GM23338 (cell line): ENCODE results near the gene MYOZ3. TPM values are rescaled to one million over a fixed set of nuclear protein-coding genes. Genes with fewer than 3 reads are reported as not detected.

ENCODE experiments used
- ATAC-seq: fragments of 200-7000 bp; cut with Tn5 transposase; 3 replicates; pipeline ENCODE4 v1.9.1; 2020
- DNase-seq: peaks from one replicate; pipeline ENCODE4 v3.0.0-alpha.2; 2015; ENCODE audit warnings: low spot score
- H2AFZ ChIP-seq: fragments of 200-600 bp; sonication (generic); 2 replicates; pipeline ENCODE4 v1.8.0; 2016; ENCODE audit warnings: antibody characterized with exemption, mild to moderate bottlenecking, moderate library complexity
- H3F3A ChIP-seq: fragments of 200-600 bp; sonication (generic); replicated peaks from 2 replicates; pipeline ENCODE4 v1.8.0; 2017; ENCODE audit warnings: antibody characterized with exemption, mixed run types, low read depth
- H3K27ac ChIP-seq: fragments of 200-600 bp; sonication (generic); 2 replicates; pipeline ENCODE4 v1.6.1; 2016; ENCODE audit warnings: low read depth
- H3K27me3 ChIP-seq: fragments of 200-600 bp; sonication (generic); 2 replicates; pipeline ENCODE4 v1.8.0; 2016; ENCODE audit warnings: mild to moderate bottlenecking, mixed run types, moderate library complexity; ENCODE audit not compliant: insufficient read depth
- H3K36me3 ChIP-seq: fragments of 200-600 bp; sonication (generic); 2 replicates; pipeline ENCODE4 v1.8.0; 2016; ENCODE audit warnings: mild to moderate bottlenecking; ENCODE audit not compliant: insufficient read depth
- H3K4me1 ChIP-seq: fragments of 200-600 bp; sonication (generic); 2 replicates; pipeline ENCODE4 v1.8.0; 2016; ENCODE audit warnings: mild to moderate bottlenecking, moderate library complexity; ENCODE audit not compliant: insufficient read depth
- H3K4me2 ChIP-seq: fragments of 200-600 bp; sonication (generic); 2 replicates; pipeline ENCODE4 v1.7.1; 2017; ENCODE audit warnings: mixed run types
- H3K4me3 ChIP-seq: fragments of 200-600 bp; sonication (generic); 2 replicates; pipeline ENCODE4 v1.6.1; 2016; ENCODE audit warnings: mixed run types
- H3K79me2 ChIP-seq: fragments of 200-600 bp; sonication (generic); replicated peaks from 2 replicates; pipeline ENCODE4 v1.8.0; 2017; ENCODE audit warnings: mild to moderate bottlenecking; ENCODE audit not compliant: insufficient read depth
- H3K9me2 ChIP-seq: fragments of 200-600 bp; sonication (generic); 2 replicates; pipeline ENCODE4 v1.8.0; 2017; ENCODE audit not compliant: insufficient read depth
- H4K20me1 ChIP-seq: fragments of 200-600 bp; sonication (generic); replicated peaks from 2 replicates; pipeline ENCODE4 v1.8.0; 2017; ENCODE audit warnings: mild to moderate bottlenecking; ENCODE audit not compliant: insufficient read depth
- H3K27ac Mint-ChIP-seq: 2 replicates; pipeline ENCODE4 v1.8.0; 2020; ENCODE audit warnings: inconsistent platforms, mild to moderate bottlenecking, moderate library complexity, mixed read lengths
- H3K27me3 Mint-ChIP-seq: 3 replicates; pipeline ENCODE4 v1.8.0; 2022; ENCODE audit warnings: low read depth, mild to moderate bottlenecking, moderate library complexity, mixed read lengths, inconsistent platforms; ENCODE audit not compliant: insufficient read depth, poor library complexity
- H3K36me3 Mint-ChIP-seq: 3 replicates; pipeline ENCODE4 v1.8.0; 2021; ENCODE audit warnings: low read depth, mild to moderate bottlenecking, inconsistent platforms, moderate library complexity, mixed read lengths
- H3K4me1 Mint-ChIP-seq: 3 replicates; pipeline ENCODE4 v1.8.0; 2020; ENCODE audit warnings: mild to moderate bottlenecking, inconsistent platforms, mixed read lengths
- H3K4me3 Mint-ChIP-seq: 3 replicates; pipeline ENCODE4 v1.8.0; 2021; ENCODE audit warnings: moderate library complexity, mild to moderate bottlenecking, inconsistent platforms, mixed read lengths
- H3K9me3 Mint-ChIP-seq: 3 replicates; pipeline ENCODE4 v1.8.0; 2020; ENCODE audit warnings: moderate library complexity, mild to moderate bottlenecking, inconsistent platforms, mixed read lengths
- CREB1 ChIP-seq: fragments of 250-450 bp; sonication (Bioruptor Pico); IDR thresholded peaks from 2 replicates; pipeline ENCODE4 v1.5.0; 2020; ENCODE audit warnings: low read depth, mild to moderate bottlenecking, moderate library complexity
- EZH2 ChIP-seq: fragments of 200-600 bp; sonication (generic); IDR thresholded peaks from one replicate; pipeline ENCODE4 v1.8.0; 2017; ENCODE audit warnings: antibody characterized with exemption, mild to moderate bottlenecking, low read depth; ENCODE audit not compliant: unreplicated experiment
- EZH2phosphoT487 ChIP-seq: fragments of 200-600 bp; sonication (generic); IDR thresholded peaks from one replicate; pipeline ENCODE4 v1.8.1; 2018; ENCODE audit warnings: antibody characterized with exemption; ENCODE audit not compliant: unreplicated experiment
- JUNB ChIP-seq: IDR thresholded peaks from one replicate; pipeline ENCODE4 v1.6.1; 2016; ENCODE audit warnings: antibody characterized with exemption; ENCODE audit not compliant: unreplicated experiment
- POLR2AphosphoS5 ChIP-seq: IDR thresholded peaks from 2 replicates; pipeline ENCODE4 v1.6.1; 2016; ENCODE audit warnings: antibody characterized with exemption, low read depth
- REST ChIP-seq: IDR thresholded peaks from one replicate; pipeline ENCODE4 v1.6.1; 2018; ENCODE audit warnings: antibody characterized with exemption; ENCODE audit not compliant: unreplicated experiment
- STAT1 ChIP-seq: IDR thresholded peaks from one replicate; pipeline ENCODE4 v1.6.1; 2016; ENCODE audit warnings: antibody characterized with exemption; ENCODE audit not compliant: unreplicated experiment
- ZNF462 ChIP-seq: fragments of 250-450 bp; sonication (Bioruptor Pico); IDR thresholded peaks from 2 replicates; pipeline ENCODE4 v1.5.0; 2020; ENCODE audit warnings: mild to moderate bottlenecking, moderate library complexity
- polyA plus RNA-seq: library from polyadenylated mRNA; unstranded; fragments of >200 nt; fragmentation: Nextera tagmentation; extraction: Ambion mirVana; gene quantifications from 2 replicates; pipeline ENCODE4 v1.2.1, GENCODE V29; 2016
- total RNA-seq: library from RNA; depleted of rRNA; stranded (reverse); fragments of >200 nt; shearing (Covaris generic); gene quantifications from 2 replicates; pipeline ENCODE4 v1.2.3, GENCODE V29; 2014
- TF ChIP-seq, protein P1 (sequence below), 2 experiments: fragments of 200-600 bp in 1 of 2; sonication (generic) in 1 of 2; conservative IDR thresholded peaks; 2 replicates each; pipeline versions ENCODE4 v1.5.1 to v1.6.1; 2016 to 2017; ENCODE audit warnings: antibody characterized with exemption in 2 of 2, low read depth in 2 of 2, mild to moderate bottlenecking in 2 of 2, moderate library complexity in 1 of 2
- TF ChIP-seq, protein P2 (sequence below): IDR thresholded peaks from 2 replicates; pipeline ENCODE4 v1.6.1; 2016; ENCODE audit warnings: antibody characterized with exemption

The MYOZ3 gene
- total and polyA plus RNA-seq, 2 experiments from 2014 or later, result 12.7 to 13.8 TPM

GRCh38 chr5:150674341-150674821, 13.3 kb downstream of the MYOZ3 start:
- H3K4me3 Mint-ChIP-seq, result peak overlapping the region; percentile 91; the same call in 1 of the 3 replicates

More at GRCh38 chr5:150674341-150674821, 13.3 kb downstream of the MYOZ3 start:
- Histone ChIP-seq H3K9me2 (no peaks in the 10 kb centered on the region), H3K79me2 (peaks cover 19% of the 10 kb centered on the region), H3K27ac (no peak overlapping the region), H3K4me1 (peaks cover 27% of the 10 kb centered on the region), H3K27me3 (no peaks in the 10 kb centered on the region), H3K36me3 (no peaks in the 10 kb centered on the region), H4K20me1 (no peaks in the 10 kb centered on the region), H3K4me2 (no peak overlapping the region), H3K4me3 (no peak overlapping the region), H2AFZ (no peak overlapping the region), H3F3A (peaks cover 21% of the 10 kb centered on the region)
- Mint-ChIP-seq H3K9me3 (peaks cover 4% of the 10 kb centered on the region; the same call in 1 of the 3 replicates), H3K4me1 (peaks cover 35% of the 10 kb centered on the region), H3K36me3 (peaks cover 45% of the 10 kb centered on the region), H3K27ac (peak overlapping the region; percentile 75), H3K27me3 (peaks cover 2% of the 10 kb centered on the region)
- ATAC-seq, result no peak
- no peak for DNase-seq
- no peak for TF ChIP-seq POLR2AphosphoS5
- no peak for TF ChIP-seq REST
- TF ChIP-seq CREB1 (CRISPR knock-in tag), result no peak
- TF ChIP-seq, protein P1, sequence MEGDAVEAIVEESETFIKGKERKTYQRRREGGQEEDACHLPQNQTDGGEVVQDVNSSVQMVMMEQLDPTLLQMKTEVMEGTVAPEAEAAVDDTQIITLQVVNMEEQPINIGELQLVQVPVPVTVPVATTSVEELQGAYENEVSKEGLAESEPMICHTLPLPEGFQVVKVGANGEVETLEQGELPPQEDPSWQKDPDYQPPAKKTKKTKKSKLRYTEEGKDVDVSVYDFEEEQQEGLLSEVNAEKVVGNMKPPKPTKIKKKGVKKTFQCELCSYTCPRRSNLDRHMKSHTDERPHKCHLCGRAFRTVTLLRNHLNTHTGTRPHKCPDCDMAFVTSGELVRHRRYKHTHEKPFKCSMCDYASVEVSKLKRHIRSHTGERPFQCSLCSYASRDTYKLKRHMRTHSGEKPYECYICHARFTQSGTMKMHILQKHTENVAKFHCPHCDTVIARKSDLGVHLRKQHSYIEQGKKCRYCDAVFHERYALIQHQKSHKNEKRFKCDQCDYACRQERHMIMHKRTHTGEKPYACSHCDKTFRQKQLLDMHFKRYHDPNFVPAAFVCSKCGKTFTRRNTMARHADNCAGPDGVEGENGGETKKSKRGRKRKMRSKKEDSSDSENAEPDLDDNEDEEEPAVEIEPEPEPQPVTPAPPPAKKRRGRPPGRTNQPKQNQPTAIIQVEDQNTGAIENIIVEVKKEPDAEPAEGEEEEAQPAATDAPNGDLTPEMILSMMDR (conservative IDR thresholded peaks at IDR 0.05; ENCODE audit: low read depth in 2 of 2), result no peak
- TF ChIP-seq JUNB, result no peak
- TF ChIP-seq EZH2, result no peak
- TF ChIP-seq, protein P2, sequence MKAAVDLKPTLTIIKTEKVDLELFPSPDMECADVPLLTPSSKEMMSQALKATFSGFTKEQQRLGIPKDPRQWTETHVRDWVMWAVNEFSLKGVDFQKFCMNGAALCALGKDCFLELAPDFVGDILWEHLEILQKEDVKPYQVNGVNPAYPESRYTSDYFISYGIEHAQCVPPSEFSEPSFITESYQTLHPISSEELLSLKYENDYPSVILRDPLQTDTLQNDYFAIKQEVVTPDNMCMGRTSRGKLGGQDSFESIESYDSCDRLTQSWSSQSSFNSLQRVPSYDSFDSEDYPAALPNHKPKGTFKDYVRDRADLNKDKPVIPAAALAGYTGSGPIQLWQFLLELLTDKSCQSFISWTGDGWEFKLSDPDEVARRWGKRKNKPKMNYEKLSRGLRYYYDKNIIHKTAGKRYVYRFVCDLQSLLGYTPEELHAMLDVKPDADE, result no peak
- no peak for TF ChIP-seq EZH2phosphoT487
- TF ChIP-seq ZNF462 (CRISPR knock-in tag), result no peak
- no peak for TF ChIP-seq STAT1
